Endothelial cell of umbilical vein (primary cell): Measurements from ENCODE around the gene TRIM34. TPM values are rescaled to one million over a fixed set of nuclear protein-coding genes. Genes with fewer than 3 reads are reported as not detected.

Experiments used
- BruUV-seq: library from RNA; stranded (reverse); fragments of 400-500 nt; replicated peaks from 2 replicates; lab custom pipeline; 2021; lab: Mats Ljungman, UMichigan
- CTCF ChIA-PET: fragments of 300-600, 350-600 bp; sonication (Branson Sonifier 250); formaldehyde crosslinking; loops from one replicate; lab custom pipeline; 2021; ENCODE audit warnings: antibody characterized with exemption, inconsistent platforms; lab: Charles Lee
- POLR2A ChIA-PET: fragments of 300-600, 350-600 bp; sonication (Branson Sonifier 250); formaldehyde crosslinking; loops from one replicate; lab custom pipeline; 2021; ENCODE audit warnings: antibody characterized with exemption, inconsistent platforms; lab: Charles Lee
- DNase-seq: peaks from one replicate; pipeline ENCODE4 v3.0.0-alpha.2; 2011; ENCODE audit warnings: low read depth, low spot score
- FAIRE-seq: peaks from 2 replicates; lab custom pipeline; 2011; peaks lifted over from hg19 to GRCh38; lab: Jason Lieb, UNC
- H2AFZ ChIP-seq: 2 replicates; pipeline ENCODE4 v1.6.0; 2012; ENCODE audit warnings: low read depth, low read length, control low read depth, inconsistent platforms
- H3K27ac ChIP-seq: 2 replicates; pipeline ENCODE4 v1.5.1; 2011; ENCODE audit warnings: low read depth, mild to moderate bottlenecking, control low read depth, low read length, moderate library complexity; ENCODE audit not compliant: insufficient read depth
- H3K27me3 ChIP-seq, 2 experiments: 2 replicates each; pipeline versions ENCODE4 v1.6.0 to v1.6.1; 2011; ENCODE audit warnings: low read length in 2 of 2, mixed read lengths in 1 of 2; ENCODE audit not compliant: control insufficient read depth in 2 of 2, insufficient read depth in 2 of 2
- H3K36me3 ChIP-seq, 2 experiments: 2 replicates in 1 of 2; 3 replicates in 1 of 2; pipeline ENCODE4 v1.5.1; 2011; ENCODE audit warnings: low read length in 2 of 2, mild to moderate bottlenecking in 1 of 2, moderate library complexity in 1 of 2; ENCODE audit not compliant: control insufficient read depth in 2 of 2, insufficient read depth in 2 of 2; ENCODE audit errors: extremely low read depth in 1 of 2
- H3K4me1 ChIP-seq: 3 replicates; pipeline ENCODE4 v1.5.1; 2011; ENCODE audit warnings: mild to moderate bottlenecking, low read length; ENCODE audit not compliant: control insufficient read depth, insufficient read depth; ENCODE audit errors: extremely low read depth
- H3K4me2 ChIP-seq: 2 replicates; pipeline ENCODE4 v1.6.1; 2011; ENCODE audit warnings: low read length, control low read depth, mixed read lengths; ENCODE audit not compliant: insufficient read depth
- H3K4me3 ChIP-seq, 3 experiments: fragments of 200-600 bp in 1 of 3; sonication (generic), shearing (Covaris generic) in 1 of 3; replicated peaks in 1 of 3; 2 replicates each; pipeline ENCODE4 v1.5.1; 2011 to 2016; ENCODE audit warnings: control low read depth in 3 of 3, low read length in 3 of 3, mild to moderate bottlenecking in 2 of 3, inconsistent platforms in 1 of 3, low read depth in 1 of 3, moderate library complexity in 1 of 3; ENCODE audit not compliant: insufficient read depth in 1 of 3
- H3K79me2 ChIP-seq: 2 replicates; pipeline ENCODE4 v1.6.0; 2012; ENCODE audit warnings: low read length, inconsistent platforms; ENCODE audit not compliant: control insufficient read depth, insufficient read depth
- H3K9ac ChIP-seq: replicated peaks from 2 replicates; pipeline ENCODE3; 2011; ENCODE audit warnings: low read length, control low read depth; ENCODE audit not compliant: insufficient read depth; ENCODE audit errors: extremely low read depth
- H3K9me1 ChIP-seq: replicated peaks from 3 replicates; pipeline ENCODE4 v1.6.0; 2011; ENCODE audit warnings: mild to moderate bottlenecking, low read length; ENCODE audit not compliant: control insufficient read depth, insufficient read depth; ENCODE audit errors: extremely low read depth
- H3K9me3 ChIP-seq: replicated peaks from 2 replicates; pipeline ENCODE4 v1.5.1; 2012; ENCODE audit warnings: low read length, inconsistent platforms; ENCODE audit not compliant: control insufficient read depth, insufficient read depth
- H4K20me1 ChIP-seq: replicated peaks from 2 replicates; pipeline ENCODE3; 2011; ENCODE audit warnings: mild to moderate bottlenecking, low read length; ENCODE audit not compliant: control insufficient read depth, insufficient read depth; ENCODE audit errors: extremely low read depth
- CTCF ChIP-seq, 2 donors: IDR thresholded peaks; 1 replicate in 1 of 2; 2 replicates in 1 of 2; pipeline ENCODE4 v1.5.1; 2011; ENCODE audit warnings: low read length in 2 of 2, mild to moderate bottlenecking in 2 of 2, moderate library complexity in 2 of 2, control low read depth in 1 of 2, inconsistent platforms in 1 of 2, low read depth in 1 of 2; ENCODE audit not compliant: insufficient read depth in 1 of 2; ENCODE audit errors: extremely low read depth in 1 of 2
- EZH2 ChIP-seq: IDR thresholded peaks from 2 replicates; pipeline ENCODE4 v1.6.1; 2012; ENCODE audit warnings: borderline replicate concordance, low read depth, mild to moderate bottlenecking, moderate library complexity, low read length, inconsistent platforms; ENCODE audit not compliant: severe bottlenecking
- FOS ChIP-seq: IDR thresholded peaks from 2 replicates; pipeline ENCODE4 v1.6.1; 2011; ENCODE audit warnings: mild to moderate bottlenecking, low read length, moderate library complexity, borderline replicate concordance; ENCODE audit not compliant: insufficient read depth
- GATA2 ChIP-seq: IDR thresholded peaks from 2 replicates; pipeline ENCODE4 v1.7.0; 2011; ENCODE audit warnings: low read depth, mild to moderate bottlenecking, moderate library complexity, mixed read lengths, low read length; ENCODE audit not compliant: insufficient read length, insufficient read depth
- POLR2A ChIP-seq: IDR thresholded peaks from 2 replicates; pipeline ENCODE4 v1.6.1; 2012; ENCODE audit warnings: low read depth, mild to moderate bottlenecking, control low read depth, low read length
- POLR2AphosphoS5 ChIP-seq: IDR thresholded peaks from 2 replicates; pipeline ENCODE4 v1.6.1; 2012; ENCODE audit warnings: low read depth, mild to moderate bottlenecking, control low read depth, low read length, moderate library complexity; ENCODE audit not compliant: insufficient read depth
- dilution Hi-C: fragments of 300-500 bp; cut with MboI; formaldehyde crosslinking; loops from one replicate; pipeline ENCODE4 v1.15.0; 2019; ENCODE audit warnings: low sequenced_read_pairs; ENCODE audit not compliant: extremely low pct_ligation_motif_present
- intact Hi-C: fragments of 100-400 bp; cut with micrococcal nuclease; formaldehyde crosslinking; loops from one replicate; pipeline ENCODE4 v1.10.0; 2022
- polyA plus RNA-seq, 4 experiments: library from polyadenylated mRNA; depleted of rRNA in 3 of 4; stranded (reverse) in 3 of 4; unstranded in 1 of 4; fragments of >200 nt; gene quantifications; 2 replicates each; pipeline versions ENCODE4 v1.2.1 to v1.2.3, GENCODE V29; 2011 to 2012; ENCODE audit warnings: missing spikeins in 1 of 4
- total RNA-seq: library from RNA; stranded (reverse); gene quantifications from 2 replicates; pipeline ENCODE4 v1.2.3, GENCODE V29; 2021
- TF ChIP-seq, protein P1 (sequence below): IDR thresholded peaks from 2 replicates; pipeline ENCODE4 v1.6.1; 2011; ENCODE audit not compliant: insufficient read depth, insufficient read length

The TRIM34 gene
- total and polyA plus RNA-seq, 2 donors (not counting 3 experiments of a cell fraction or from before 2014, with no cell fraction given) = 6.7 to 14.6 TPM

- ChIA-PET POLR2A (no interaction called here), CTCF (interaction anchor here (1.1 to 1.2 kb wide), 2 partner anchors 11 to 766 kb away, joined by 3 read pairs; no protein-coding TSS in a partner anchor)
- Histone ChIP-seq H4K20me1 (no peaks in the 10 kb centered on the region), H3K4me2 (peak within 1 kb of the TSS; percentile 98), H3K79me2 (no peaks in the 10 kb centered on the region), H3K27ac (peak within 1 kb of the TSS; percentile 63), H3K9me1 (no peaks in the 10 kb centered on the region), H3K9ac (peak within 1 kb of the TSS; percentile 69), H3K4me3 (peak within 1 kb of the TSS; percentile 49 to 85 (median 74)), H3K9me3 (no peaks in the 10 kb centered on the region), H3K36me3 (no peaks in the 10 kb centered on the region), H2AFZ (peak within 1 kb of the TSS; percentile 96), H3K27me3 (no peaks in the 10 kb centered on the region), H3K4me1 (peaks cover 9% of the 10 kb centered on the region)
- TSS peak; percentile 51 for BruUV-seq
- DNase-seq (peak; percentile 42), FAIRE-seq (peak; percentile 72)
- dilution Hi-C loops = no loop called here
- TF ChIP-seq GATA2 (no peak), FOS (no peak), CTCF (IDR thresholded peaks at IDR 0.05; ENCODE audit: extremely low read depth in 1 of 2, insufficient read depth in 1 of 2, low read depth in 1 of 2, low read length in 2 of 2) (no peak), POLR2AphosphoS5 (no peak), EZH2 (no peak), POLR2A (no peak)
- TF ChIP-seq, protein P1, sequence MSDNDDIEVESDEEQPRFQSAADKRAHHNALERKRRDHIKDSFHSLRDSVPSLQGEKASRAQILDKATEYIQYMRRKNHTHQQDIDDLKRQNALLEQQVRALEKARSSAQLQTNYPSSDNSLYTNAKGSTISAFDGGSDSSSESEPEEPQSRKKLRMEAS = no peak
- intact Hi-C loops = loop anchor here (10.0 kb wide), 1 partner anchor 638 kb away; the partner anchor contains the start of genes CNGA4 and FHIP1B
These were observed 28.1 kb upstream of the TRIM34 start, which contains the start of gene TRIM6 for GRCh38 chr11:5596607-5597201. TSS of gene TRIM6 (plus strand) at chr11:5596637. CDS start at chr11:5596898, 261 bp downstream.
